GM04503 (cell line): Measurements from ENCODE around the gene SEC16B.

Source experiments
- DNase-seq: peaks from one replicate; pipeline ENCODE4 v3.0.0-alpha.2; 2012; ENCODE audit warnings: low read depth

The SEC16B gene

DNA sequence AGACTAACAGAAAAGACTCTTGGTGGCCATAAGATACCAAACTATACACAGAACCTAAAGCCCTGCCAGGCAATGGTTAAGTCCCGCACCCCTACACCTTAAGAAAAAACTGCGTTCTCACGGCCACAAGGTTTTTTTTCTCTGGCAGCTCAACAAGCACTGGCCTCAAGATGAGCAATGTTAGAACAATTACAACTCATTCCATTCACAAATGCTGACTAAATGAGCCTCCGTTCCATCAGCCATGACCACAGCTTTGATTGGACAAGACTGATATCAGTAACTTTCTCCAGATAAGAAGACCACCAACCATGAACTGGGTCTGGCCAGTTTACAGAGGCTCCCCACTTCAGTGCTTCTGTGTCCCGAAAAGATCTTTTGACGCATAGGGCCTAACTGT, 31.9 kb downstream of the SEC16B start:
- DNase-seq: no peak

DNA sequence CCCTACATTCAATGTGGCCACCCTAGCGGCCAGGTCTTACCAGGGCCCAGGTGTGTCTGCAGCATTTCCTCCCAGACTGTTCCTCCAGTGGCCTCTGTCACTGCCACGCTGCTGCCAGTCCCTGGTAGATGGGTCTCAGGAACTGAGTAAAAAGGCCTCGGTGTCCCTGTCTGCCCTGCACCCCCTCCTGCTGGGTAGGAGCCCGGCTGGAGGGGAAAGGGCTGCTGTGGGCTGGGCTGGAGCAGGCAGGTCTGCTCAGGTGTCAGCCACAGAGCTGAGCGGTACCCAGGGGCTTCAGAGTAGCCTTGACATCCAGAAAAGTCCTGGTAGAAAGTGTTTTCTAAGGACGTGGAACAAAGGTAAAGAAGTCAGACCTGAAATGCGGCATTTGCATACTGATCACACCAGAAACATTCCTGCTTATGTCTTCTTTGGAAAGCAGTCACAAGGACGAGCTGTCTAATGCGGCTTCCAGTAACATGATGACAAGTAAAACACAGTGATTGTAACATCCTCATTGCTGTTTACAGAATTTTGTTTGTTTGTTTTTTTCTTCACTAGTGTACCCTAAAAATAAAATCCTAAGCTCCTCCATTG, 32.6 kb downstream of the SEC16B start:
- no peak for DNase-seq

DNA sequence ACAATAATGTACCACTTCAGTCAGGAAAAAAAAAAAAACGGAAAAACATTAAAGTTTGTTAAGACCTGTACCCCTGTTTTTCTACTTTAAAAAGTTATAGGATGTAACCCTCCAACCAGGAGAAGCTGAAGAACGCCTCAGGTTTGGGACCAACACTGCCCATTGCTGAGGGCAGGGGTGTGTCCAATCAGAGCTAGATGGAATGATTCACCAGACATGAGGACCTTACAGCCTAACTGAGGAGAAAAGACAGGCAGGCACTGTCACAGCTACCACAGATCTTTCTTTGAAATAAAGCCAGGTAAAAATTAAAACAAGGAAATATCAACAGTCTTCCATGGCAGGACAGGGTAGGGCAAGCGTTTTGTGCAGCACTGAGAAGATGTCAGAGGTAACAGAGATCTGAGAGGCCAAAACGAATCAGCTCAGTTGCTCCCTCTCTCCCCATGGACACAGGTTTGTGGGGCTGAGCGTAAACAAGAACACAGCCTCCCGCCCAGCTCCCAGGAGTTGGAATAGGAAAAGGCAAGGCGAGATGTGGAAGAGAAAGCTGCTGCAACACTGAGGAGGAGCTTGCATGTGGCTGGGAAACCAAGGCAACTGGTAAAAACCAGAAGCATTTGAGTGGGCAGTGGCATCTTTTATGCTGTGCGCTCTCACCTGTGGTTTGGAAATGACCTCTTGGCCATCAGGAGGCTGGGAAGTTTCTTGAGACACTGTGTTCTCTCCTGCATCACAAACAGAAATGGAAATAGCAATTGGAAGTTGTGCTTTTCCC, 34.0 kb downstream of the SEC16B start:
- DNase-seq: no peak

DNA sequence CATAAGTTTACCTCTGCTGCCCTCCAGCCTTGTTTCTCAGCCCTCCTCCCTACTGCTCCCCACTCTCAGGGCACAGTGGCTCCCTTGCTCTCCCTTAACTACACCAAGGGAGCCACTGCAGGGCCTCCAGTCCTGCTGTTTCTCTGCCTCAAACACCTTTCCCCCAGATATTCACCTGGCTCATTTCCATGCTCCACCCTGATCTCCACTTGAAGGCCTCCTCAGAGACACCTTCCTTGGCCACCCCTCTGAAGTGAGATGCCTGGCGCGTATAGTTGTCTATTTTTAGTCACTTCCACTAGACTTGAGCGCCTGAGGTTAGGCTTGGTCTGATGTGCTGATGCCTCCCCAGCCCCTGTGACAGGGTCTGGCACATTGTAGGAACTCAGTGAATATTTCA, 34.9 kb downstream of the SEC16B start:
- DNase-seq: no peak

DNA sequence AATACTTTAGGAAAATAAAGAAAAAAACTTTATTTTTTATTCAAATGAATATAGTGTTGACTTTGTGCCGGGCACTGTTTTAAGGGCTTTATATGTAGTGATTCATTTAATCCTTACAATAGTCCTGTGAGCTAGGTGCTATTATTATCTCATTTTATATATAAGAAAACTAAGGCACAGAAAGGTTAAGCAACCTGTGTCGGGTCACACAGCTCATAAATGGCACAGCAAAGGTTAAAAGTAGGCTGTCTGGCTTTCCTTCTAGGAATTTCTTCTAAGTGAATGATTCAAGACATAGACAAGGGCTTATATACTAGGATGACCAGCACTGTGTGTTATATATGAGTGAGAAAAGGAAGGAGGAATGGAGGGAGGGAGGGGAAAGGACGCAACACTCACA, 35.4 kb downstream of the SEC16B start:
- no peak for DNase-seq

DNA sequence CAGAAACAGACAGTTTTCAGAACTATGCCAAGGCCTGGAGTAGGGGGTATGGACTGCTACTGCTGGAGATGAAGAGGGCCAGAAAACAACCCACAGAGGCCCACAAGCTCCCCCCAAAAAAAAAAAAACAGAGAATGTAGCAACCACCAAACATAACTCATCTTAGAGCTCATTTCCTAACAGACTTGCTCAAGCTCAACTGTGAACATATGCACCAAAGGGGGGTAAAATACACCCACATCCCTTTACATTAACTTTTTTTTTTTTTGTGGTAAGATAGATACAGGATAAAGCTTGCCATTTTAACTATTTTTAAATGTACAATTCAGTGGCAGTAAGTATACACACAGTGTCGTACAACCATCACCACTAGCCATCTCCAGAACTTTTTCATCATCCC, 36.0 kb downstream of the SEC16B start:
- no peak for DNase-seq

DNA sequence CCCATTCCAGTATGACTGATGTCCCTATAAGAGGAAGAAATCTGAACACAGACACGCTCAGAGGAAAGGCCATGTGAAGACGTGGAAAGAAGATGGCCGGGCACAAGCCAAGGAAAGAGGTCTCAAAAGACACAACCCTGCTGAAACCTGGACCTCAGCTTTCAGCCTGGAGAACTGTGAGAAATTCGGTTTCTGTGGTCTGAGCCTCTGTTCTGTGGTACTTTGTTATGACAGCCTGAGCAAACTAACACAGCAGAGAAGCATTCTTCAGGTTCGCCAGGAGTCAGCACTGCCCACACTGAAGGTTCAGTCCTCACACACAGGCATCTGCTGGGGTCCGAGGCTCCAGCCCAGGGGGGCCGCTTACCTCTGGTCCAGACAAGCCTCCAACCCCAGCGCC, 37.7 kb downstream of the SEC16B start:
- DNase-seq: no peak

DNA sequence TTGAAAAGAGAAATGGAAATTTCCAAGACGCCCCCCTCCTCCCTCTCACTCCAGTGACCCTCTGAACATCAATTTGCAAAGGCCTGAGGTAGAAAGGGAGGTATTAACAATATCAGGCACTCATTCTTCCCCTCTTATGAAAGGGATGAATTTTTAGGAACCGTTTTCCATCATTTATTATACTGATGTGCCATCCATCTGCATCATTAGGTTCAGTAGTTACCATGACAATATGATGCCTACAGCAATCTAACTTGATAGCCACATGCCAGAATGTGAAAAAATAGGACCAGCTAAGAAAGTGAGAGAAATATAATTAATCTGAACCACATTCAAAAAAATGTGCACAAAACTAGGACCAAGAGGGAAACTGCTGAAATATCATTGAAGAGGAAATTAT, 40.9 kb downstream of the SEC16B start:
- DNase-seq: no peak

DNA sequence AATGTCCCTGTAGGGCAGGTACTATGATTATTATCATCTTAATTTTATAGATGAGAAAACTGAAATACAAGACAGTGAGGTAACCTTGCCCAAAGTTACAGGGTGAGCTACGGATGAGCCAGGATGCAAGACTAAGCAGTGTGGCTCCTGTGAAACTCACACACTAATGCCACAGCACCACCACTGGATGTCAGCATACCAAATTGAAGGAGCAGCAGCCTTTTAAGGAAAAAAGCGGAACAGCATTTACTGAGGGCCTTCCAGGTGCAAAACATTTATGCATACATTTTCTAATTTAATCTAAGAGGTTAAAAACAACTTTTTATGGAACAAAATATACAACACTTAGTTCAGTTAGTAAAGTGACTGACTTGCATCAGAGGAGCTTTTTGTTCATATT, 41.7 kb downstream of the SEC16B start:
- no peak for DNase-seq

DNA sequence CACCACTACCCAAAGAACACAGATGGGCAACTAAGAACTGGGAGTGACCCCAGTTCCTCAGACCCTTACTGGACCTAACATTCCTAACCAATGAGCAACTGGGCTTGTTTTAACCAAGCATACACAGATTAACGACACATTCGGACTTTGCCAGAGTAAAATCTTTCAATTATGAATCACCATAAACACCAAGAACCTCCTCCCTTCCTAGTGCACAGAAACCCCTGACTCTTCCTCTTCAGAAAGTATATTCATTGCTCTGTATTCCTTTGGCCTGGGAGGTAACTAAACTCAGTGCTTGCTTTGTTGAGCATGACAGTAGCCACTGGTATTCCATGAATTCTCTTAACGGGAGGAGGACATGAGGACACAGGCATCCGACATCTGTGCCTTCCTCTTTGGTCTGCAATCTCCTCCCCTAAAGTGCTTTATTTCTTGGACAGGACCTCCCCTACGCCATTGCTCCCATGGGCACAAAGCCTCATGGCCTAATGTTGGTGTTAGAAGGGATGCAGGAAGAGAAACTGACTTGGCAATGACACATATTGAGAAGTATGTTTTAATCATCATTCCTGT, 42.7 kb downstream of the SEC16B start:
- peak; percentile 84 for DNase-seq

DNA sequence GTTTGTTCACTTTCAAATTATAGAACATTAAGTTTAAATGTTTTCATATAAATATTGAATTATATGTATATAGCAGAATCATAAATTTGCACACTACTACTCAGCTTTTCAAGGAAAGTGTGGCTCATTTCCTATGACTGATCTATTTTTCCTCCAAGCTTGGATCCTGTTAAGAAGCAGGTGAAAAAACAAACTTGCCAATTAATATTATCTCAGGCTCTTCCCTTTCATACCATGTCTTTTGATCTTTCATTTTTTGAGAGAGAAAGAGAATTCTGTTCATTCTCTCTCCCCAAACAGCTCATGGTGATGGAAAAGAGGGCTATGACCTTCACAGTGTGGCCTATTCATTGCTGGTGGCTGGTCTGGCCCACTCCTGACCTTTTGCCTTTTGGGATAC, 43.7 kb downstream of the SEC16B start:
- DNase-seq: no peak

DNA sequence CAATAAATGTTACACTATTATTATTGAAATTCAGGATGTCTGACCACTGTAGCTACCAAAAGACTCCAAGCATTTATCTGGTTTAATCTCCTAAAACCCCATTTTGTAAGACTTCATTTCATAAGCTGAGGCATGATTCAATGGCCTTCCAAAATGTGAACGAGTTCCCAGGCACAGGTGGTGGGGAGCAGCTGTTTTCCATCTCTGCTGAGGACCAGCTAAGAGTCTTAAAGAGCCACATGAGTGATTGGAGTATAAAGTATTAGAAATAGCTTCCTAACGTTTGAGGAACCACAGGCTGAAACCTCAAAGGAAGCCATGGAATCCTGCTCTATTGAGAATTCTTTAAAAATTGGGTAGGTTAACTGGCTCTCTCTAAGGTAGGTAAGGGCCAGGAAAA, 44.9 kb downstream of the SEC16B start:
- DNase-seq: no peak

DNA sequence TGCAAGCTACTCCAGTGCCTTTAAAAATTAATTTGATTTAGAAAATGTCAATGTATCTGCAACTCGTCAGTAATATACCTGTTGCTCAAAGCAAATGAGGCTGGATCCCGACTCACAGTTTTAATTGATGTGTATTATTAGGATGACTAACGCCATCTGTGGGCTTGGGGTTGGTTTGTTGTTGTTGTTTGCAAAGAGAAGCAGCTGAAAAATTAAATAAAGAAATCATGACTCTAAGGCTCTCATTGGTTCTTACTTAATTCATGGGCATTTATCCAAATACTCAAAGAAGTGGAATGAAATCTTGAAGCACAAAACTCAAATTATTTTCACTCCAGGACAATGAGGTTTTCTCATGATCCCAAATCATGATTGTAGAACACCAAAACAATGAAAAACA, 46.4 kb downstream of the SEC16B start:
- DNase-seq: no peak

DNA sequence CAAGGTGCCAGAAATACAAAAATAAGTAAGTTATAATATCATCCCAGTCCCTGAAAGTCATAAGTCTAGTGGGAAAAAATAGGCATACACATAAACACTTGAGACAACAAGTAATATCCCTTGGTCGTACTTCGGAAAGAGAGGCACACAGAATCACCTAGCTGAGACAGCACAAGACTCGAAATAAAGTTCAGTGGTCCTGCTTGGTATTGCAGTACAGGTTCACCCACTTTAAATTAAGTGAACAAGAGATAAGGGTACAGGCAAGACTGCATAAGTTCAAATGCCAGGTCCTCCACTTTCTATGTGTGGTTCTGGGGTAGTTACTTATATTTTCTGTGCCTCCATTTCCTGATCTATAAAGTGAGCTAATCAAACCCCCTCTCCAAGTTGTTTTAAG, 47.6 kb downstream of the SEC16B start:
- DNase-seq: no peak

DNA sequence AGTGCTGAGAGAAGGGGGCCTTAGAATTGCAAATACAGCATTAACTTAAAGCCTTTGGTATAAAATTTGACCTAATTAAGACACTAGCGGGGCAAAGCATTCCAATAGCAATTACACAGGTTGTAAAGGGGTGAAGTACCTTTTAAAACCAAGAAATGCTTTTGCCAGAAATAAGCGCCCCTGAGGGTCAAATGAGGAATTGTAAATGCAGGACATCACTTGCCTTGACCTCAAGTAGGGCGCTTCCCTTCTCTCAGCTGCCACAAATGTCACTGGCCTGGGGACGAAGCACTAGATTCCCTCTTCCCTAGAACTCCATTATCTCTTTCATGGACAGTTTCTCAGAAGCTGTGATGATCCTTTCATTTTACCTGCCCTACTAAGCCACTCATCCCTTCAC, 48.3 kb downstream of the SEC16B start:
- DNase-seq: no peak

DNA sequence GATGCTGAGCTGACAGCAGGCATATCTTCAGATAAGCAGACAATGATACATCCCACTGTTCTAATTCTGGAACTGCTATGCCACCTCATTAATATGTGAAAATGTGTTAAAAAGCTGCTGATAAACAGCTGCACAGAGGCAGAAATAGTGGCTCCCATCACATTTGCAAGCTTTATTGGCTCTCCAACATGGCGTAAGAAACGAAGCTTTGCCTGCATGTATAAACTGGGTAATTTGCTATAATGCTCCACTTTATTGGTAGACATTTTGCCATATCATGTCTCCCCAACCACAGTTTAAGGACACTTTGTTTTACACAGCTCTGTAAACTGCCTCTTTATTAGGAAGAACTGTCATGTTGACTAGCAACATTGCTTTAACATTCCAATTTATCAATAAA, 49.8 kb downstream of the SEC16B start:
- no peak for DNase-seq

DNA sequence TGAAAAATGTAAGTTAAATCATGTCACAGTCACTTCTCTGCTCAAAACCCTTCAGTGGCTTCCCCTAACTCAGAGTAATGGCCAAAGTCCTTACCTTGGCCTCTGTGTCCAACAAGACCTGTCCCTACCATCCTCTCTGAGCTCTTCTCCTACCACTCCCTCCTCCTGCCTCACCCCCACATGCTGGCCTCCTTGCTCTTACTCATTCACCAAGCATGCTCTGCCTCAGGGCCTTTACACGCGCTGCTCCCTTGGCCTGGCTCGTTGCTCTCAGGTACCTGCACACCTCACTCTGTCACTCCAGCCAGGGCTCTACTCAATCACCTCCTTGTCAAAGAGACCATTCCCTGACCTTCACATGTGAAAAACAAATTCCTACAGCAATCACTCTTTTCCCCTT, 54.2 kb downstream of the SEC16B start:
- DNase-seq: no peak

DNA sequence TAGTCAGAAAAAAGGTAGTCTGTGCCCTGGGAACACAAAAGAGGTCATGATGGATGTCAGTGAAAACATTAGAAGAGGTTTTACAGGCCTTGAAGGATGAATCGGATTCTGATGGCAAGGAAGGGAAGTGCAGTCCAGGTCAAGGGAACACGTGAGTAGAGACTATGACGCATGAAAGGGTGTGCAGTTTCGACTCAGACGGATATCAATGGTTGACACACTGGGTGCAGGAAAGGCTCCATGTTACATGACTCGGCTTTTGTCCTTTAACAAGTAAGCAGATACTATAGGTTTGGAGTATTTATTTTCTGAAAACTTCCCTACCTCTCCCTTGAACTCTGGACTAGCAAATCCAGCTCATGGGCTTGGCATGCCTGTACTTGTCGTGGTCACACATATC, 55.3 kb downstream of the SEC16B start:
- no peak for DNase-seq

DNA sequence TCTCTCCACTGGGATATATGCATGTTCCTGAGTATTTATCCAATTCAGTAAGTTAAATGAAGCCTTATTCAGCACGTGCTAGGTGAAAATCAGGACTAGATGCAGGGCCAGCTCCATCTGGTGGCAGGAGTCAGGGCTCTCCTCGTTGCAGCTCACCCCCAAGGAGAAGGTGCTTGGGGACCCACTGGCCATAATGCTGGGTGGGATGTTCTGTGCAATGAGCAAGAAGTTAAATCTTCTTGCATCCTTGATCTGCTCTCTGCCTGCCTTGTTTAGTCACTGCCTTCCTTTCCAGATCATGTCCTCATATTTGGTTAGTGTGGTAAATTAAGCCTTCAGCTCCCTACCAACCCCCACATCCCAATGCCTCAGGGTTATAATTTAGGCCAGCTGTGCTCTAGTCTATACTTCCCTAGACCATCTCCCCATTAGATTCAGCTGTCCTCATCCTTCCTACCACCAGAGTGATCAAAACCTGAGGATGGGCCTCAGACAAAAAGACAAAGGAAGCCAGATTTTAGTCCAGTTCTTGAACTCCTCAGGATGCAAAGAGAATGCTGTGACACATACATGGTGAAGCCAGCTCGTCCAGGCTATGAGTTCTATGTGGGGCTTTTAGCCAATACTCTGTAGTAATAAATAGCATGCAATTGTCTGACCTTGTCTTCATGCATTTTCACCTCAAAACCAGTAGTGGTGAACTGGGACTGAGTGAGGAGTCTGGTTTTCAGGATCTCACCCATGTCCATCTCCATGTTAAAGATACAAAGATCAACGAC, 55.9 kb downstream of the SEC16B start:
- peak; percentile 18 for DNase-seq

DNA sequence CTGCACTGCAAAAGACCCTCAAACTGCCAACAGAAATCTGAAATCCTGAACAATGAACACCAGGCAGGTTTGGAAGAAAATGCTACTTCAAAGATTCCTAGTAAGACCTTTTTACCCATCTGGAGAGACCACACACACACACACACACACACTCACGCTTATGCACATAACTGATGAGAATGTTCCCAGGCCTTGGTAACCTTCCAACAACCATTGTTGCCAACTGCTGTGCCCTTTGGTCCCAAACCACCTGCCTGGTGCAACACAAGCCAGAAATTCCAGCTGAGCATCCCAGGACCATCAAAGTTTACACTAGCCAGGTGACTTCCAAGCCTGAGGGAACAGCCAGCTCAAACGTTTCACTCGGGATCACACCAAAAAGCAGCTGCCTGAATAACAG, 56.9 kb downstream of the SEC16B start:
- no peak for DNase-seq

DNA sequence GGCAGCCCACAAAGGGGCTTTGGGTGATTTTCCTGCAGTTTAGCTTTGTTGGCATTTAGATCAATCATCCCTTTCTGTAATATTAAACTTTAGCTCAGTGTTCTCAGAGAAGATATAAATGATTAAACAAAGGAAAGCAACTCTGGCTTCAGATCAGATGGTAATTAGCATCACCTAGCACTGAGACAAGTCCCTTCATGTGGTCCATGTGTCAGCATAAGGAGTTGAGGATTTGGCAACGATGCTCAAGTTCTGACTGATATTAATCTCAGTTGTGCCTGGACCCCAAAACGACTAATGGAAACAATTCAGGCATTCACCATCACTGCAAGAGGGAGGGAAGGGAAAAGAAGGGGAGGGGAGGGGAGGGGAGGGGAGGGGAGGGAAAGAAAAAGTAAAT, 60.4 kb downstream of the SEC16B start:
- no peak for DNase-seq

DNA sequence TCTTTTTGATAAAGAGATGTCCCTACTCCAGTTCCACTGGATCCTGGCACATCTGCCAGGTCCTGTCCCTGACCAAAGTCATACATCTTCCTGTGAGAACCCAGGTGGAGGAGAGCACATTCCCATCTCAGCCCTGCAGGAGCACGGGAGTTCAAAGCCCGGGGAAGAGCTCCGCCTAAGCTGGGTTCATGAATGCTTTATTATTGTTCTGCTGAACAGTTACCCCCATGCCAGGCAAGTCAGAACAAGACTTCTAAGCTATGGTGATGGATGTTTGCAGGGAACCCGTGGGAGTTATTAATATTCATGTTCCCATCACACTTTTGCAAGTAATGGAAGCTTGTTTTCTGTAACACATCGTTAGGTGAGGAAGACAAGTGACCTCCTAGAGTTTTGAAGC, 62.9 kb downstream of the SEC16B start:
- DNase-seq: no peak

DNA sequence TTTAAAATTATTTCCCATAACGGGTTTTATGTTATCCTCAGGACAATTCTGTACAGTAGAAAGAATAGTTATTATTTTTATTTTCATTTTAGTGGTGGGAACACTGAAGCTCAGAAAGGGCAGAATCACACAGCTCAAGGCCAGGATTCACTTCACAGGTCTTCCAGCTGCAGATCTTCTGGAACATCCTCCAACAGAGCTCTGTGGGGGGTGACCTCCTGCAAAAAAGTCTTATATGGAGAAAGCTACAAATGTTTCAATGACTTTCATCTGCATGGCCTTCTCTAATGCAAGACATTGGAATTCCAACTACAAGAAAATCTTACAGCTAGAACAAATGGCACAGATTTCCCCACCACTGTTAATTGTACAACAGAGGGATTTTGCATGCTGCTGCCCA, 64.2 kb downstream of the SEC16B start:
- no peak for DNase-seq
